Measurements from ENCODE around the gene FNDC11.

Gene FNDC11

DNA sequence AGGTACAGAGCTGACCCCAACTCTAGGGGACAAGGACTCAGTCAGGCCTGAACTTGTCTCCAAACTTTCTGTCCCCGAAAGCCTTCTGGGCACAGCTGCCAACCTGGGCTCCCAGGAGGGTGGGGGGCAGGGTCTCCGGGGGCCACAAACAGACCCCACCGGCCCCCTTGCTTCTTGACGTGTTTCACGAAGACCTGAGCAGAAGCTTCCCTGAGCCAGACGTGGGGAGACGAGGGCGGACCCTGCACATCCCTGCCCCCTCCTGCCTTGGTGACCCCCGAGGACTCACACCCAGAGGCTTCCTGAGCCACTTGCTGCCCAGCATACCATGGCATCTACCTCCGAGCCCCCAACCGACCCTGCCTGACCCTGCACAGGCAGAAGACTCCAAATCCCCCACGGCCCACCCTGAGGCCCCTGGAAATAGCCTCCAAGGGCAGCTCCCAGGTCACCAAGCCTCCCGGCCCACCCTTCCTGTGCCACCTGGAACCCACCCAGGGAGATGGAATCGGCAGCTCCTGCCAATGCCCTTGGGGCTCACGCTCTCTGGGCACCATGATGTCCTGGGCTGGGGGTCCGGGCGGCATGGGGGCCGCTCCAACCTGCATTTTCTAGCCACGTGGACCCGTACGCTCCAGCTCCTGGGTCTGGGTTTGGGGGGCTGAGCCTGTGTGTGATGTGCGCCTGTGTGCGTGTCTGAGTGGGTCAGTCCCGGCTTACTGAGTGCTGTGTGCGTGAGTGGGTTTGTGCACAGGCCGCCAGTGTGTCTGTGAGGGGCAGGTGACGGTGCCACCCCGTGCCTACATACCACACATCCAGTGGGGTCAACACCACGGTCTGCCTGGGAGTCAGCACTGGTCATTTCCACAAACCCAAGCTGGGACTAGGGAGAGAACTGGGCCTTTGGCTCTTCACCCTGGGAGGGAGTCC is 14.3 kb upstream of the FNDC11 start:
- no peak for DNase-seq (ENCODE audit: low read depth in 1 of 2, low spot score in 1 of 2)

DNA sequence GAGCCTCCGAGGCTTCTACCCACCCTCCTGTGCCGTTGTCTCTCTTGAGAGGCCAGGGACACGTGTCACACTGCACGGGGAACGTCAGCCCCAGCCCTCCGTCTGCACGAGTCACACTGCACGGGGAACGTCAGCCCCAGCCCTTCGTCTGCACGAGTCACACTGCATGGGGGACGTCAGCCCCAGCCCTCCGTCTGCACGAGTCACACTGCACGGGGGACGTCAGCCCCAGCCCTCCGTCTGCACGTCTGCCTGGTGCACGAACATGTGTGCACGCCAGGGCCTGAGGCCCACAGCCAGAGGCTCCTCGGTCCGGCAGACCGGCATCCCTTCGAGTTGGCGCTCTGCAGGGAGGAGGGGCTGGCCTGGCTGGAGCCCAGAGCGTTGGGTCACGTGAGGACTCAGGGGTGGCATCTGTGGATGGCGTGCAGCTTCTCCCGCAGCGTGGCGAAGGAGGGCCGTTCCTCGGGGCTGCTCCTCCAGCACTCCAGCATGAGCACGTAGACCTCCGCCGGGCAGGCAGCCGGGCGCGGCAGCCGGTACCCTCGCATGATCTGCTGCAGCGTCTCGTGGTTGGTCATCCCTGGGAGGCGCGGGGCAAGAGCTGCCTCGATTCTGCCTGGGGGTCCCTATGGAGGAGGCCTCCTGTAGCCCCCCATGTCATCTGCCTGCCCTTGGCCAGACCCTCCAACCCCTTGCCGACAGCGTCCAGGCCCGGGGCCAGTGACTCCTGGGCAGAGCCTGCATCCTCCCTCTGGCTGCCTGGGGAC is 13.4 kb upstream of the FNDC11 start:
- DNase-seq (ENCODE audit: low read depth in 1 of 2, low spot score in 1 of 2) = no peak

- no peak for DNase-seq (ENCODE audit: low read depth in 1 of 2, low spot score in 1 of 2)
Measured at GRCh38 chr20:63541371-63541770, 12.6 kb upstream of the FNDC11 start.

DNA sequence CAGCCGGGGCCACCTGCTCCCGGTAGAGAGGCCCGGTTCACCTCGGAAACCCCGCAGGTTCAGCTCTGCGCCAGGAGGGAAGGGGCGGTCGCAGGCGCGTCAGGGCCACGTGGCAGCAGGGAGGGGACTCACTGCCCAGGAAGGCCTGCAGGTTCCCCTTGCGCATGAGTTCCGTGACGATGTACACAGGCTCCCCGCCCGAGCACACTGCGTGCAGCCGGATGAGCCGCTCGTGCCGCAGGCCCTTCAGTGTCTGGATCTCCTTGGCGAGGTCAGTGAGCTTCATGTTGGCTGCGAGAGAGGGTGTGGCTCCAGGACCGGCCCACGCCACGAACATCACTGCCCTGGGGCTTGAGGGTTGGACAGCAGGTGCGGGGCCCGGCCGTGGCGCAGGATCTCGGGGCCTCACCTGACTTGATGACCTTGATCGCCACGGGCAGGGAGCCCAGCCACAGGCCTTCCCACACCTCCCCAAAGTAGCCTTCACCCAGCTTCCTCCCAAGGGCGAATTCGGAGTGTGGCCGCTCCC is 11.9 kb upstream of the FNDC11 start:
- no peak for DNase-seq (ENCODE audit: low read depth in 1 of 2, low spot score in 1 of 2)

- no peak for DNase-seq (ENCODE audit: low read depth in 1 of 2, low spot score in 1 of 2)
Measured at GRCh38 chr20:63542696-63543095, 11.3 kb upstream of the FNDC11 start.

DNA sequence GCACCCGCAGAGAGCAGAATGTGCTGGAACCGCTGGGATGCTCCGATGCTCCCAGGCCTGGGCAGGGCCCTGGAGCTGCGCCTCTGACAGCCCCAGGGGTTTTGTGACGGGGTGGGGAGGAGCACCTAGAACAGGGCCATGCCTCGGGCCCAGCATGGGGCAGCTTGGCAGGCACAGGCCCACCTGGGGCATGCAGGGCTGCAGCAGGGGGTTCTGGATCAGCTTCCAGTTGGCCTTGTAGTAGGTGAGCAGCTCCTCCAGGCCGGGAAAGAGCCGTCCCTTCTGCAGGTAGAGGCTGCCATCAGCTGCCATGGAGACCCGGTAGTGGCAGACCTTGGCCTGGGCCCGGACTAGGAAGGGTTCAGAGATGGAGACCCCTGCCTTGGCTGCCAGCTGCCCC is 10.8 kb upstream of the FNDC11 start:
- no peak for DNase-seq (ENCODE audit: low read depth in 1 of 2, low spot score in 1 of 2)

DNA sequence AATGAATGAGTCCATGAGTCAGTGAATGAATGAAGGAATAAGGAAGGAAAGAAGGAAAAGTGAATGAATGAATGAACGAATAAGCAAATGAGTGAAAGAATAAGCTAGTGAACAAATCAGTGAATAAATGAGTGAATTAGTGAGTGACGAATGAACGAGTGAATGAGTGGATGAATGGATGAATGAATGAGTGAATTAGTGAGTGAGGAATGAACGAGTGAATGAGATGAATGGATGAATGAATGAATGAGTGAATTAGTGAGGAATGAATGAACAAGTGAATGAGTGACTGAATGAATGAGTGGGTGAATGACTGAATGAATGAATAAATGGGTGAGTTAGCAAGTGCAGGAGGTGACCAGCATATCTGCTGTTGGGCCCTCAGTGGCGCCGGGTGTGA is 10.2 kb upstream of the FNDC11 start:
- DNase-seq (ENCODE audit: low read depth in 1 of 2, low spot score in 1 of 2) = no peak

DNA sequence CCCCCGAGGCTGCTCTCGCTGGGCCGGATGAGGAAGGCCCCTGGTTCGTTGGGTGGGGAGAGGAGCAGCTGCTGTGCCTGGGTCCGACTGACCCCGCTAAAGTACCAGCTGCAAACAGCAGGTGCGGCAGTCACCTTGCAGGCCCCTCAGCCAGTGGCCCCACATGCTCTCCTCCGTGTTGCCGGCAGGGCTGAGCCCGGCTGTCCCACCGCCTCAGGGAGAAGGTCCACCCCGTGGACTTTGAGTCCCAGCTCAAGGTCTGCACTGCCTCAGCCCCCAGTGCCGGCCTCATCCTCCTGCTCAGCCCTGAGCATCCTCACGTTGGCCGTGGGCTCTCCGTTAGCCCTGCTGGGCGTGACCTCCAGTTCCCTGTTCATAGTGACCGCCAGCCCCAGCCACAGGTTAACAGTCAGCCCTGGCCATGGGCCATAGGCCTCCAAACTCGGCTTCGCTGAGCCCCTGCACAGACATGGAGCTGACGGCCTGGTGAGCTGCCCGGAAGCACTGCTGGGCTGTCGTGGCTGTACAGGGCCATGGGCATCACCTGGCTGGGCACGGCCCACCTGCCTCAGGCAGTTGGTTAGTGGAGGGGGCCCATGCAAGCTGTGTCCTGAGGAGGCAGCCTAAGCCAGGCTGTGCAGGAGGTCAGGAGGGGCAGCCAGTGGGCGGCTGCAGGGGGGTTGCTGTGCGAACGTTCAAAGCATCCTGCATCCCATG is 9.6 kb upstream of the FNDC11 start:
- DNase-seq (ENCODE audit: low read depth in 1 of 2, low spot score in 1 of 2) = no peak

DNA sequence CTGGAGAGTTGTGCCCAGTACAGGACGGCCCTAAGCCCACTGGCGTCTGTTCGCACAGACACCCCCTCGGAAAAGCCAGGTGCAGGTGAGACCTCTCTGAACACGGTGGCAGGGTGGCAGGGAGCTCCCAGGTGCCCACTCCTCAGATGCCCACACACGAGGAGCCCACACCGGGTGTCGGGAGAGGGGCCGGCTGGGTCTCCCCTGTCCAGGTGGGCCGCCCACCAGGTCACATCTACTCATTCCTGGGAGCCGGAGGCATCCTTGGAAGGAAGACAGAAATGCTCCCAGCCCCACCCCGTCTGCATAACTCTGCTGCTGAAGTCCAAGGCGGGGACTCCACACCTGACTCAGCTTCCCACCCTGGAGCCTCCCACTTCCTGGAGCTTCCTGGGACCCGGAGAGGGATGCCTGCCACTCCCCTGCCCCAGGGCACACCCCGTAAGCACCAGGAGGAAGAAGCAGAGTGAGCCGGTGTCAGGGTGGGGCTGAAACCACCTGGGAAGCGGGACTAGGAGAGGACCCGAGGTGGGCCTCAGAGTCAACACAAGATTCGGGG is 8.9 kb upstream of the FNDC11 start:
- DNase-seq (ENCODE audit: low read depth in 1 of 2, low spot score in 1 of 2) = no peak

GRCh38 chr20:63545814-63546213 is 8.1 kb upstream of the FNDC11 start:
- no peak for DNase-seq (ENCODE audit: low read depth in 1 of 2, low spot score in 1 of 2)

GRCh38 chr20:63546256-63546955 is 7.6 kb upstream of the FNDC11 start:
- DNase-seq (ENCODE audit: low read depth in 1 of 2, low spot score in 1 of 2) = no peak

DNA sequence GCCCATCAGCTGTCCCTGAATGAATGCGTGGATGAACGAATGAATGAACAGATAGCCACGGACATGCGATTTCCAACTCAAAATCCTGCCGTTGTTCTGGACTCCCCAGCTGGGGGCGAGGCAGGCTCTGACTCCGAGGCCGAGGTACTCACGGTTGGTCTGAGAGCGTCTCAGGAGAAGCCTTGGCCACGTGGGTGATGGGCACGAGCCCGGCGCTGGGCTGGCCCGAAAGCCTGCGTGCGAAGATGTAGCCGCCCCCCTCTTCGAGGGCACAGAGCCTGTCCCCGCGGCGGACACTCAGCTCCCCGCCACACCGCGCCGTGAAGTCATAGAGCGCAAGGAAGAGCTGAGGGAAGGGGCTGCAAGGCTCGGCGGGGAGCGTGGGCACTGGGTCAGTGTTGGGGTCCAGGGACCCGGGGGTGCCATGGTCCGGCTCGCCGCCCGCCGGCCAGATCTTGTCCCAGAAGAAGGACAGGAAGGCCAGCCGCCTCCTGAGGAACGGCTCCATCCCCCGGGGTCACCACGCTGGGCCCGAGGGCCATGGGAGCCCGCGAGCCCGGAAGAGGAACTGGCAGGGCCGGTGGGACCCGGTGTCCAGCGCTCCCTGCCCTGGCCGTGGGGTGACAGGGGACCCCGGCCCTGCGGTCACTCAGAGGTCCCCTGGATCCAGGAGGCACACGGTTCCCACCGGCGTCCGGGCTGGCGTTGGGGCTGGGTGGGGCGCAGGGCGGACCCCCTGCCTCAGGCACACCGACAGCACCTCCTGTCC is 6.8 kb upstream of the FNDC11 start:
- no peak for DNase-seq (ENCODE audit: low read depth in 1 of 2, low spot score in 1 of 2)

GRCh38 chr20:63547725-63548480 is 6.1 kb upstream of the FNDC11 start, which contains the start of gene SRMS:
SRMS (minus strand) TSS chr20:63547749; CDS start chr20:63547463, 286 bp downstream.
- no peak for DNase-seq (ENCODE audit: low read depth in 1 of 2, low spot score in 1 of 2)

- DNase-seq (ENCODE audit: low read depth in 1 of 2, low spot score in 1 of 2) = no peak
Measured at GRCh38 chr20:63548542-63548941, 5.4 kb upstream of the FNDC11 start.

- no peak for DNase-seq (ENCODE audit: low read depth in 1 of 2, low spot score in 1 of 2)
Measured at GRCh38 chr20:63549019-63549418, 4.9 kb upstream of the FNDC11 start.

- DNase-seq (ENCODE audit: low read depth in 1 of 2, low spot score in 1 of 2) = no peak
Measured at GRCh38 chr20:63549679-63550282, 4.2 kb upstream of the FNDC11 start.

DNA sequence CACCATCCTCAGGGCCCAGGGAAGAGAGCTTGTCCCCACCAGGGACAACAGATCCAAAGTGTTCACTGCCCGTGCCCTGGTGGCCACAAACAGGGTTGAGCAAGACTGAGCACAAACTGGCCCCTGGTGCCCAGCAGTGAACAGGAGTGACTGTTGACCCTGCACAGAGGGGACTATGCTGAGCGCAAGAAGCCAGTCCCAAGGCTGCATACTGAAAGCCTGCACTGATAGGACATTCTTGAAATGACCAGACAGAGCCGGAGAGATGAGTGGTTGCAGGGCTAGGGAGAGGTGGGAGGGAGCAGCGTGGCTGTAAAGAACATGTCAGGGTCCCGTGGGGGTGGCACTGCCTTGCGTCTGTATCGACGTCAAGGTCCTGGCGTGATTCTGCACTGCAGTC is 2.9 kb upstream of the FNDC11 start:
- DNase-seq (ENCODE audit: low read depth in 1 of 2, low spot score in 1 of 2) = no peak

DNA sequence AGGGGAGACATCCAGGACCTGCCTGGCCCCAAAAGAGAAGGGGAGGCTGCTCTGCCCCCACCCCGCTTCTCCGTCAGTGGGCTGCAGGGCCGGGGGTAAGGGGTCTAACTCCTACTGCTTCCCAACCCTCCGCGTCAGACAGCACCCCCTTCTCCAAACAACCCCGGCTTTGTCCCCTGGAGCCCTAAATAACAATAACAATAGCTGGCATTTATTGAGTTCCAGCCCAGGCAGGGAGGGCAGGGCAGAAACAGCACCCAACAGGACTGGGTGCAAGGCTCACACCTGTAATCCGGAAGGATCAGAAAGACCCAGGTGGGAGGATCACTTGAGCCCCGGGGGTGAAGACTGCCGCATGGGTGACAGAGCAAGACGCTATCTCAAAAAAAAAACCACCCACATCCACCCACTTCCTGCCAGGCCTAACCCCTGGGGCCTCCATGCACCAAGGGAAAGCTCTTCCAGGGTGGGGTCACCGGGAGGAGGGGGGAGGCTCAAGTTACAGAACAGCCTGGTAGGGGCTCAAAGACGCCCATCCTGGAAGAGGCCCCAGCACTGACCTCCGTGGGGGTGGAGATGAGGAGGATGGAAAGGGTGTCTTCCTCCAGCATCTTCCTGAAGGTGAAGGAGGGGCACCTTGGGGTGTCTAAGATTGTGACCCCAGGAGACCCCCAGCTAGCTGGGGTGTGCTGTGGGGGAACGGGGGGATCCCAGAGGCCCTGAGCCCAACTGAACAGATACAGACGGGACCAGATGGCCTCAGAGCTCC is 1.3 kb upstream of the FNDC11 start:
- no peak for DNase-seq (ENCODE audit: low read depth in 1 of 2, low spot score in 1 of 2)

Data from activated T-helper 1 cell treated with anti-CD3 and anti-CD28 coated beads, Interleukin-2, amount 50 U/mL, for 16 hours (primary cell).